ENCODE data around the gene HSPH1.

GRCh38 chr13:31207661-31208552 lies 46.2 kb upstream of the HSPH1 start:
- TF ChIP-seq CTCF (IDR thresholded peaks at IDR 0.05 in 8 of 11, conservative IDR thresholded peaks at IDR 0.05 in 3 of 11) (no peak), POLR2A (IDR thresholded peaks at IDR 0.05) (no peak), POLR2AphosphoS5 (IDR thresholded peaks at IDR 0.05) (peak in 2 of 3 donors; percentile 44 to 54)
